Right hindlimb (tissue), 1 donor: ENCODE measurements around the gene KIAA1210.

Experiments used
- DNase-seq: peaks from one replicate; pipeline ENCODE4 v3.0.0-alpha.2; 2018

The KIAA1210 gene

GRCh38 chrX:119090627-119091026, 37.0 kb downstream of the KIAA1210 start:
- no peak for DNase-seq

GRCh38 chrX:119089619-119090018, 38.0 kb downstream of the KIAA1210 start:
- no peak for DNase-seq

GRCh38 chrX:119087121-119087520, 40.5 kb downstream of the KIAA1210 start:
- DNase-seq, result peak; percentile 18

GRCh38 chrX:119084766-119085165, 42.8 kb downstream of the KIAA1210 start:
- no peak for DNase-seq

GRCh38 chrX:119082278-119082677, 45.3 kb downstream of the KIAA1210 start:
- no peak for DNase-seq

GRCh38 chrX:119075270-119076025, 52.2 kb downstream of the KIAA1210 start:
- DNase-seq, result no peak

GRCh38 chrX:119073911-119074310, 53.7 kb downstream of the KIAA1210 start:
- no peak for DNase-seq

GRCh38 chrX:119073200-119073905, 54.3 kb downstream of the KIAA1210 start:
- DNase-seq, result no peak

GRCh38 chrX:119072744-119073143, 54.9 kb downstream of the KIAA1210 start, which contains the start of gene CT47C1:
Gene CT47C1, plus strand, starts transcription at chrX:119072993. Its CDS starts 233 bp downstream, at chrX:119073226.
- no peak for DNase-seq

GRCh38 chrX:119071381-119071780, 56.2 kb downstream of the KIAA1210 start:
- no peak for DNase-seq

GRCh38 chrX:119069762-119070161, 57.9 kb downstream of the KIAA1210 start:
- DNase-seq, result no peak

- no peak for DNase-seq
Measured at GRCh38 chrX:119069128-119069527, 58.5 kb downstream of the KIAA1210 start.

GRCh38 chrX:119067023-119067739, 60.4 kb downstream of the KIAA1210 start:
- peak; percentile 41 for DNase-seq

GRCh38 chrX:119063428-119063827, 64.2 kb downstream of the KIAA1210 start:
- DNase-seq, result no peak

GRCh38 chrX:119062750-119063374, 64.8 kb downstream of the KIAA1210 start:
- DNase-seq, result no peak

GRCh38 chrX:119055687-119056086, 71.9 kb downstream of the KIAA1210 start:
- no peak for DNase-seq

GRCh38 chrX:119045884-119046283, 81.7 kb downstream of the KIAA1210 start:
- DNase-seq, result no peak

GRCh38 chrX:119042996-119043395, 84.6 kb downstream of the KIAA1210 start:
- DNase-seq, result no peak

- no peak for DNase-seq
Measured at GRCh38 chrX:119042040-119042439, 85.6 kb downstream of the KIAA1210 start.

GRCh38 chrX:119041175-119041574, 86.4 kb downstream of the KIAA1210 start:
- DNase-seq, result peak; percentile 24

- no peak for DNase-seq
Measured at GRCh38 chrX:119040432-119040831, 87.2 kb downstream of the KIAA1210 start.

GRCh38 chrX:119036107-119037029, 91.2 kb downstream of the KIAA1210 start:
- DNase-seq, result no peak
